ENCODE data around the gene ARHGAP21.

Gene ARHGAP21

GRCh38 chr10:24722676-24723385, 856 bp downstream of the ARHGAP21 start:
- peak; percentile 29 for DNase-seq (ENCODE audit: low read depth)

GRCh38 chr10:24722131-24722675, 1.5 kb downstream of the ARHGAP21 start:
- DNase-seq (ENCODE audit: low read depth), result no peak

GRCh38 chr10:24721229-24722106, 2.2 kb downstream of the ARHGAP21 start:
- no peak for DNase-seq (ENCODE audit: low read depth)

GRCh38 chr10:24720096-24720495, 3.6 kb downstream of the ARHGAP21 start:
- DNase-seq (ENCODE audit: low read depth), result no peak

GRCh38 chr10:24718031-24718855, 5.4 kb downstream of the ARHGAP21 start:
- DNase-seq (ENCODE audit: low read depth), result no peak

- no peak for DNase-seq (ENCODE audit: low read depth)
These were observed 7.4 kb downstream of the ARHGAP21 start for GRCh38 chr10:24716295-24716694.

GRCh38 chr10:24715246-24715769, 8.4 kb downstream of the ARHGAP21 start:
- DNase-seq (ENCODE audit: low read depth), result no peak

- DNase-seq (ENCODE audit: low read depth), result no peak
These were observed 10.6 kb downstream of the ARHGAP21 start for GRCh38 chr10:24713086-24713485.

- no peak for DNase-seq (ENCODE audit: low read depth)
These were observed 12.2 kb downstream of the ARHGAP21 start for GRCh38 chr10:24711465-24711864.

GRCh38 chr10:24708081-24708480, 15.6 kb downstream of the ARHGAP21 start:
- no peak for DNase-seq (ENCODE audit: low read depth)

GRCh38 chr10:24707445-24707844, 16.2 kb downstream of the ARHGAP21 start:
- DNase-seq (ENCODE audit: low read depth), result no peak

- DNase-seq (ENCODE audit: low read depth), result no peak
These were observed 17.1 kb downstream of the ARHGAP21 start for GRCh38 chr10:24706479-24707118.

GRCh38 chr10:24703700-24704099, 20.0 kb downstream of the ARHGAP21 start:
- DNase-seq (ENCODE audit: low read depth), result no peak

- DNase-seq (ENCODE audit: low read depth), result no peak
These were observed 22.2 kb downstream of the ARHGAP21 start for GRCh38 chr10:24701447-24701846.

- no peak for DNase-seq (ENCODE audit: low read depth)
These were observed 22.7 kb downstream of the ARHGAP21 start for GRCh38 chr10:24700948-24701347.

GRCh38 chr10:24698270-24698669, 25.4 kb downstream of the ARHGAP21 start:
- DNase-seq (ENCODE audit: low read depth), result no peak

GRCh38 chr10:24697080-24697479, 26.6 kb downstream of the ARHGAP21 start:
- no peak for DNase-seq (ENCODE audit: low read depth)

- DNase-seq (ENCODE audit: low read depth), result no peak
These were observed 28.2 kb downstream of the ARHGAP21 start for GRCh38 chr10:24695452-24695851.

GRCh38 chr10:24694086-24694485, 29.6 kb downstream of the ARHGAP21 start:
- no peak for DNase-seq (ENCODE audit: low read depth)

GRCh38 chr10:24690961-24691512, 32.6 kb downstream of the ARHGAP21 start:
- no peak for DNase-seq (ENCODE audit: low read depth)

- DNase-seq (ENCODE audit: low read depth), result no peak
These were observed 37.6 kb downstream of the ARHGAP21 start for GRCh38 chr10:24685958-24686540.
